Stimulated activated CD4-positive, alpha-beta T cell treated with anti-CD3 and anti-CD28 coated beads, Interleukin-4, amount 100 ng/mL, for 48 hours (primary cell): ENCODE data around the gene DAP3.
A peak's percentile ranks its signal among the peaks of the same experiment; 100 is the strongest.
"Not testable (repeated sequence)": the region's sequence is repeated elsewhere in the genome, so short reads cannot be mapped to it uniquely, and the experiment has no call there.

Experiments
- DNase-seq, 2 donors: peaks; one replicate each; pipeline ENCODE4 v3.0.0-alpha.2; 2020; ENCODE audit warnings: low read depth in 2 of 2

Gene DAP3

DNA sequence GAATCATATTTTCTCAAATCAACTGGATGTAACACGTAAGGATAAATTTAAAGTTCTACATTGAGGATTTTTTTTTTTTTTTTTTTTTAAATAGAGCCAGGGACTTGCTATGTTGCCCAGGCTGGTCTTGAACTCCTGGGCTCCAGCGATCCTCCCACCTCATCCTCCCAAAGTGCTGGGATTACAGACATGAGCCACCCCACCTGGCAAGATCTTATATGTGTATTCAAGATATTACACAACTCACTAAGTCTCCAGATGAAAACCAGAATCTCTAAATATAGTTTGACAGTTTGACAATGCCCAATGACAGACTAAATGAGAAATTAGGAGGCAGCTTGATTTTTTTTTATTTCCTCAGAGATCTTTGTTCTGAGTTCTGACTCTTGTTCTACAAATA lies 7.1 kb upstream of the DAP3 start:
- no peak for DNase-seq

- not testable (repeated sequence) for DNase-seq
Observed at GRCh38 chr1:155687705-155688323, 1.1 kb upstream of the DAP3 start.

- DNase-seq = peak; percentile 82 to 91
Observed at GRCh38 chr1:155688324-155689080, 389 bp upstream of the DAP3 start, which contains the start of gene YY1AP1. Gene YY1AP1 (minus strand): TSS chr1:155688774. CDS start chr1:155680436, 8,338 bp downstream.

- DNase-seq = no peak
Observed at GRCh38 chr1:155691992-155692528, 3.2 kb downstream of the DAP3 start.

- DNase-seq = no peak
Observed at GRCh38 chr1:155694167-155694566, 5.3 kb downstream of the DAP3 start.

GRCh38 chr1:155695072-155695471 lies 6.2 kb downstream of the DAP3 start:
- no peak for DNase-seq

DNA sequence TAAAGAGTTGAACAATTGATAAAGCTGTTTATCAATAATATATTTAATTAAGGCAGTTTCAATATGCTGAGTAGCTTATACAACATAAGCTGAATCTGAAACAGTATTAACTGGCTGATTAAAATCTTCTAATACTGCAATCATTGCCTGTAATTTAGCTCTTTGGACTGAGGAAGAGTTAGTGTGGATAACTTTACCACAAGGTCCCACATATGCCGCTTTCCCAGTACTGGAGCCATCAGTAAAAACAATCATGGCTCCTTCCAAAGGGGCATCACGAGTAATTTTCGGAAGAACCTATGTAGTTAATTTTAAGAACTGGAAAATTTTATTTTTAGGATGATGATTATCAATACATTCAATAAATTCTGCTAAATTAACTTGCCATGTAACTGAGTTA lies 6.7 kb downstream of the DAP3 start:
- DNase-seq = no peak

DNA sequence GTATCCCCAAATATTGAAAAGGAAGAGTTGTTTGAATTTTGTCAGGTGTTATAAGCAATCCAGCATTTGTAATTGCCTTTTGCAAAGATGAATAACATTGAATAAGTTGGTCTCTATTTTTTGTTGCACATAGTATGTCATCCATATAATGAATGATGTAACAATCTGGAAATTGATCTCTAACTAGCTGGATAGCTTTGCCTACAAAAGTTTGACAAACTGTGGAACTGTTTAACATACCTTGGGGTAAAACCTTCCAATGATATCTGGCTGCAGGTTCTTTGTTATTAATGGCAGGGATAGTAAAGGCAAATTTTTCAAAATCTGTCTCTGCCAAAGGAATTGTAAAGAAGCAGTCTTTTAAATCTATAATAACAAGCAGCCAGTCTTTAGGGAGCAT lies 7.6 kb downstream of the DAP3 start:
- no peak for DNase-seq

- DNase-seq = no peak
Observed at GRCh38 chr1:155697046-155697445, 8.2 kb downstream of the DAP3 start.

DNA sequence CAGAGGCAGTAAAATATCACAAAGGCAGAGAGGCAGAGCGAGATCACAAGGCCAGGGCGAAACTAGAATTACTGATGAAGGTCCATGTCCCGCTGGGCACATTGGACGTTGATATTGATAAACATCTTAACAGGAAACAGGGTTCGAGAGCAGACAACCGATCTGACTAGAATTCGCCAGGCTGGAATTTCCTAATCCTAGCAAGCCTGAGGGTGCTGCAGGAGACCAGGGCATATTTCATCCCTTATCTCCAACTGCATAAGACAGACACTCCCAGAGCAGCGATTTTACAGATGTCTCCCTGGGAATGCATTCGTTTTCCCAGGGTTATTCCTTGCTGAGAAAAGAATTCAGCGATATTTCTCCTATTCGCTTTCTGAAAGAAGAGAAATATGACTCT lies 8.7 kb downstream of the DAP3 start:
- DNase-seq = not testable (repeated sequence)

GRCh38 chr1:155698382-155699038 lies 9.6 kb downstream of the DAP3 start:
- no peak for DNase-seq

GRCh38 chr1:155699062-155699461 lies 10.2 kb downstream of the DAP3 start:
- not testable (repeated sequence) for DNase-seq

GRCh38 chr1:155701675-155702074 lies 12.8 kb downstream of the DAP3 start:
- not testable (repeated sequence) for DNase-seq

GRCh38 chr1:155703216-155703615 lies 14.3 kb downstream of the DAP3 start:
- no peak for DNase-seq

DNA sequence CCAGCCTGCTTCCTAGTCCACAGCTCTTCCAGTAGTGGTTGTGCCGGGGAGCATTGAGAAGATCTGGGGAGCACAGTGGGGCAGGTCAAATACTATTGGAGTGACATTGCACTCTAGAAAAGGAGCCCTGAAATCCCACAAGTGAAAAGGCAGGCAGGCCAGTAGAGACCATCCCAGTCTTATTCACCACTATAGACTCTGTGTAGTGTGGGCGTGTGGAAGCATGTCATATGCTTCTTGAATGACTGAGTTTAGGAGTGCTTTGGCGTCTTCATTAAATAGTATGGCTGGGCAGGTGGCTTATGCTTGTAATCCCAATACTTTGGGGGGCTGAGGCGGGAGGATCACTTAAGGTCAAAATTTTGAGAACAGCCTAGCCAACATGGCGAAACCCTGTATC lies 15.5 kb downstream of the DAP3 start:
- DNase-seq = not testable (repeated sequence)

DNA sequence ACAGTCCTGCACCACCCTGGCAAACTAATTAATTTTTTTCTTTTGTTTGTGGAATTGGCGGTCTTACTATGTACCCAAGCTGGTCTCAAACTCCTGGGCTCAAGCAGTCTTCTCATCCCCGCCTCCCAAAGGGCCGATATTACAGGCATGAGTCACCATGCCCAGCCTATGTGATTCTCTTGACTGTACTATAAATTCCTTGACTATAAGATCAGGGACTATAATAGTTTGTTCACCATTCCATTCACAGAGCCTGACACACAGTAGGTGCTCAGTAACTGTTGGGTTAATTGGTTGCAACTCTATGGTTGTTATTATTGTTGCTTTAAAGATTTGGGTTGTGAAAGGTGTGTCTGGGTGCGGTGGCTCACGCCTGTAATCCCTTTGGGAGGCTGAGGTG lies 17.2 kb downstream of the DAP3 start:
- no peak for DNase-seq

GRCh38 chr1:155709391-155709790 lies 20.5 kb downstream of the DAP3 start:
- DNase-seq = no peak

- not testable (repeated sequence) for DNase-seq
Observed at GRCh38 chr1:155711457-155711856, 22.6 kb downstream of the DAP3 start.

DNA sequence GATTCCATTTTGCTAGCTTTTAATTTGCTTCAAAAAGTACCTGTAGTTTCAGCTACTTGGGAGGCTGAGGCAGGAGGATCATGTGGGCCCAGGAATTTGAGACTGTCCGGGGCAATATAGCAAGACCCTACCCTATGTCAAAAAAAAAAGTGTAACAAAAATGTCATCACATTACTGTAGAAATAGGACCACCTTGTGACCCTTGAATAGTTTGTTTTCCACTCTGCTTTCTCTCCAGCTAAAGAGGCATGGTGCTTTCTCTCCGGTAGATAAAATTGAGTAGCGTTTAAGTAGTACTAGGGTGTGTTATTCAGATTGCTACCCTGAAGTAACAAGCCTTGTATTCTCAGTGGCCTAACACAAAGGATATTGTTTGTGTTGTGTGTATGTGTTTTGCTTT lies 23.7 kb downstream of the DAP3 start:
- DNase-seq = not testable (repeated sequence)

GRCh38 chr1:155713075-155713474 lies 24.2 kb downstream of the DAP3 start:
- DNase-seq = no peak

DNA sequence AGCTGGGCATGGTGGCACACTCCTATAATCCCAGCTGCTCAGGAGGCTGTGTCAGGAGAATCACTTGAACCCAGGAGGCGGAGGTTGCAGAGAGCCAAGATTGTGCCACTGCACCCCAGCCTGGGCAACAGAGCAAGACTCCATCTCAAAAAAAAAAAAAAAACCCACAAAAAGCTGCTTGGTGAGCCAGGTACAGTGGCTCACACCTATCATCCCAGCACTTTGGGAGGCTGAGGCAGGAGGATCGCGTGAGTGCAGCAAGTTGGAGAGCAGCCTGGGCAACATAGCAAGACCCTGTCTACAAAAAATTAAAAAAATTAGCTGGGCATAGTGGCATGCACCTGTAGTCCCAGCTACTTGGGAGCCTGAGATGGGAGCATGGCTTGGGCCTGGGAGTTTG lies 26.2 kb downstream of the DAP3 start:
- not testable (repeated sequence) for DNase-seq

DNA sequence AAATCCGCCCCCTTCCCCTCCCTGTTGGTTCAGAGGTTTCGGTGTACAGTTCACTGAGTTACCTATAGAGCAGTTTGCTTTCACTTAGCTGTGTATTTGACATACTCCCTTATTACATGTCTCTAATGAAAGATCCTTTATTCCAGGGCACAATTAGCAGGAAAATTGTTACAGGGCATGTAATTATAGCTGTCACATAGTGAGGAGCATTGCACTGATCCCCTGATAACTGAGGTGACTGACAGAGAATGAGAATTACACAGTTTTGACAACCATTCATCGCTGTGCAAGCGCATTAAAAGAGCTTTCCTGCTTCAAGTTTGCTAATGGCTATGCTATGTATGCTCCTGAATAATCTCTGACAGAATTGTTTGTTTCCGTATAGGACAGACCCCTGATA lies 26.9 kb downstream of the DAP3 start:
- DNase-seq = no peak

GRCh38 chr1:155717041-155717440 lies 28.1 kb downstream of the DAP3 start:
- DNase-seq = no peak
